Measurements from ENCODE around the gene TBXA2R.

Gene TBXA2R

DNA sequence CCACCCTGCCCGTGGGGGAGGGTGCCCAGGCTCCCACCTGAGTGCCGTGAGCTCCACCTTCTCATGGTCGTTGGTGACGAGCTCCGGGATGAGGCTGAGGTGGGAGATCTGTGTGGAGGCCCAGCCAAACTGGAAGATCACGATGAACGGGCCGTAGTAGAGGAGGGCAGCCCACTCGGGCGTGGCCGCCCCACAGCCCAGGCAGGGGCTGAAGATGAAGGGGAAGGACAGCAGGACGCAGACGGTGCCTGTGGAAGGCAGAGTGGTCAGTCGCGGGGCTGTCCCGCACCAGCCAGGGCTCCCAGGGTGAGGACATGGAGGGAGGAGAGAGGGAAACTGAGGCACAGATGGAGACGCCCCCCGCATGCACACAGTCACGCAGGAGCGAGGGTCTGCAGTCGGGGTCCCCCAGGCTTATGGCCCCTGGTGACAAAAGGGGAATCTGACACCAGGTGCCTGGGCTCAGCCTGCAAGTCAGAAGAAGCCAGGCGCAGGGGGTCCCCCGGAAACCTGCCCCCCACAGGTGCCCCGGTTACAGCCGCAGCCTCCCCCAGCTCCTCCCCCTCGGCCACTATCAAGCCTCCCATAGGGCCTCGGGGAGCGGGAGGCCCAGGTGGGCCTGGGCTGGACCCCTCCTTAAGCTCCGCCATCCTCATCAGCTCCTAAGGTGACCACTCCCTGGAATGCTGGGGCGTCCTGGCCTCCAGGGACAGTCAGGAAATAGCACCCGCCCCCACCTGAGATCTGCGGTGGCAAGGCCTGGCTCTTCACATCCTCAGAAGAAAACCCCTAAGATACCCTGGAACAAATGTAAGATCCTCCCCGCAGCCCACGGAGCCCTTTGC lies 55.5 kb downstream of the TBXA2R start:
- DNase-seq = no peak

DNA sequence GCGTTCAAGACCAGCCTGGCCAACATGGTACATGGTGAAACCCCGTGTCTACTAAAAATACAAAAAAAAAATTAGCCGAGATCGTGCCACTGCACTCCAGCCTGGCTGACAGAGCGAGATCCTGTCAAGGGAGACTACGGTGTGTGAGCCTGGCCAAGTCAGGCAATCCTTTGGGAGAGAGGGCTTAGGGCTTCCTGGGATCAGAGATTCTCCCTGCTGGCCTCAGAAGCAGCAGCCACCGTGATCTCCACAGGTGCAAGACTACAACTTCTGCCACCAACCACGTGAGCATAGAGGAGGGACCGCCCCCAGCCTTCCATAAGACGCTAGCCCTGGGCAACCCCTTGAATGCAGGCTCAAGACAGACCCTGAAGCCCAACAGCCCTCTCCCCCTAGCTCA lies 56.9 kb downstream of the TBXA2R start:
- DNase-seq = no peak

DNA sequence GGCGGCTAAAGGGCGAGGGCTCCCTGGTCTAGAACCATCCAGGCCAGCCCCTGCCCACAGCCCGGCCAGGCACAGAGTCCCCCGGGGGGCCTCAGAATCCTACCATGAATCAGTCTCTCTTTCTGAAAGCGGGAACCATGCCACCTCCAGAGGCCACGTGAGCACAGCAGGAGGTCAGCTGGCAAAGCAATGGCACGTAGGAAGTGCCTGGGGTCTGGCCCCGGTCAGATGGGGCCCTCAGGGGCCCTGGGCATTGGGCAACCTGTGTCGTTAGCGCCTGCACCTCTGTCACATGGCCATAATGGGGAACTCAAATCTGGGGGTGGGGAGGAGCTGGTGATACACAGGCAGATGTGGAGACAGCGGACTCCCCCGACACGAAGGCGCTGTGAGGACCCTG lies 58.1 kb downstream of the TBXA2R start:
- DNase-seq = no peak

DNA sequence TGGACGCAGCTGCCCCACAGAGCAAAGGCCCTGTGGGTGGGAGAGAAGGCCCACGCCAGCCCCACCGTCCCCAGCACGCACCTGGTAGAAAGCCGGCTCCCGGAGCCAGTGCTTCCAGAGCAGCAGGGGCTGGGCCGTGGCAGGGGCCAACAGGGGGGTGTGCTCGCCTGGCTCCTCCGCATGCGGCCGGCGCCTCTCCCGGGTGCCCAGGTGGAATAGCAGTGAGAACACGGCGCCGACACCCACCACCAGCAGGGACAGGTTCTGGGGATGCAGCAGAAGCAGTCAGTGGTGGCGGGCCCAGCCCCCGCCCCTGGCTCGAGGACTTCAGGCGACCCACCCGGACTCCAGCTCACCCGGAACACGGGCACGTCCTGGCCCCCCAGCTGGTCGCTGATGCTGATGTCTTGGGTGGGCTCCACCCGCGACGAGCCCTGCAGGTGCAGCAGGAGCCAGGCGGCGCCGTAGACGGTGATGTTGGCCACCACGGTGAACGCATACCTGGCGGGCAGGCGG lies 58.9 kb downstream of the TBXA2R start:
- DNase-seq = no peak

DNA sequence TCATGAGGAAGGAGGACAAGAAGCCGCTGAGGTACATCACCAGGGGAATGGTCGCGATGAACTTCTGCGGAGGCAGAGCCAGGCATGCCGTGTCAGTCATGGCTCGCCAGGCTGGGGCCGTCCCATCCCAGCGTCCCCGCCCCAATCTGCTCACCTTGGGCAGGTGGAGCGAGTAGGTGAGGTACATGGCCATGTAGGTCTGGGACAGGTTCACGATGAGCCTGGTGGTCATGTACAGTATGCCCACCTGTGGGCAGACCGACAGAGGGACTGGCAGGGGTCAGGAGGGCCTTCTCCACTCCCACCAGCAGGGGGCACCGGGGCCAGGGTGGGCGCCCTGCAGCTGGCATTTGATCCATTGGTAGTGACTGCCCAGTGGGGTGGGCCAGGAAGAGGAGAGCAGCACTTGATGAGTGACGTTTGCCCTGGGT lies 59.4 kb downstream of the TBXA2R start:
- no peak for DNase-seq

DNA sequence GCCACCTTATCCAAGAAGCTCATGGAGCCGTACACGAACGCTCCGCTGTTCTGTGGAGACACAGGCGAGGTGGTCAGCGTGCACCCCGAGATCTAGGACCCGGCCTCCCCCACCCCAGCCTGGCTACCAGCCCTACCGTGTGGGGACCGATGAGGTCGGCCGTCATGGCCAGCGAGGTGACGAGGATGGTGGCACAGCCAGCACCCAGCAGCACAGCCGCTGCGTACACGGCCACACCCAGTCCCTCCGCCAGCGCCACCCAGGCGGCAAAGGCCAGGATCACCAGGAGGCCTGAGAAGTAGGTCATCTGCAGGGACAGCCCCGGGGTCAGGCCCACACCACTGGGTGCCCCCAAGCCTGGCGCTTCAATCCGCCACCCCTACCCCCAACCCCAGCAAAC lies 60.6 kb downstream of the TBXA2R start:
- no peak for DNase-seq

DNA sequence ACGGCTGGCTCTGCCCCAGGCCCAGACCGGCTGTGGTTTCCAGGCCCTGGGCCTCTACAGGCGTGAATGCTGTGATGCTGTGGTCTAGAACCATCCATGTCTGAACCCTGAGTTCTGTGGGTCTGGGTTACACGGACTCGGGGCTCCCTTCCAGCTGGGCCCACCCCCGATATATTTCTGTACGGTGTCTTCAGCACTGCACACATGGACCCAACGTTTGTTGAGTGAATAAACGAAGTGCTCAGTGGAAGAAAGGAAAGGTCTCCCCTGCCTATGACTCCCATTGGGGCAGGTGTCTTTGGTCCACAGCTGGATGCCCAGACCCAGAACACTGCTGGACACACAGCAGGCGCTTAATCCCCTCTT lies 61.0 kb downstream of the TBXA2R start:
- DNase-seq = no peak

DNA sequence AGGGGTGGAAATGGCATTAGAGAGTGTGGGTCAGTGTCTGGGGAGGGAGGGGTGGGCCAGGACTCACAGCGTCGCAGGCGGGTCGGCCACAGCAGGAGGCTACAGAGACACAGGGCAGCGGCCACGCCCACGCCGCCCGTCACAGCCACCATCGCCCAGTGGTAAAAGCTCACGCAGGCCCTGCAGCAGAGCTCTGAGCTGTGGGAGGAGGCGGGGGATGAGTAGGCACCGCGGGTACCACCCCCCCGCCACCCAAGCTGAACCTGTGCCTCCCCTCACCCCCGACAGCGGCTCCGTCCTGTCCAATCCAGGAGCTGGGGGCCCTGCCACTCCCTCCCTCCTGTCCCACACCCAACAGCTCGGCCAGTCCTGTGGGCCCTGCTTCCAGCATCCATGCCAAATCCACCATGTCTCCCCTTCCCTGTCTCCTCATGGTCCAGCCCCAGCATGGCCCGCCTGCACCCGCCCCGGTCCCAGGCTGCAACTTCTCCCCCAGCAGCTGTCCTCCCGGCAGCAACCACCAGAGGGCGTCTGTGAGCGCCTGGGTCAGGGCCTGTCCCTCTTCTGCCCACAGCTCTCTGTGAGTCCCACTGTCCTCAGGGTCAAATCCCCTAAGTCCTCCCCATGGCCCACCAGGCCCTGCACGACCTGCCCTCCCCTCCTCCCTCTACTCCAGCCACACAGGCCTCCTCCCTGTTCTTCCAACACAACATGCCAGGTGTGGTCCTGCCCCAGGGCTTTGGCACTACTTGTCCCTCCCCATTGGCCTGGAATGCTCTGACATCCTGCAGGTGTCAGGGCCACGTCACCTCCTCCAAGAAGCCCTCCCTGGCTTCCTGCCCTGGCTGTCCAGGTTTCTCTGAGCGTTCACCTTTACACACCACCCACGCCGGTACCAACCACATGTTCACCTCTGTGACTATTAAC lies 61.7 kb downstream of the TBXA2R start:
- peak; percentile 17 for DNase-seq

Data from NCI-H510A treated with DMSO at 0.1 percent for 48 hours (cell line).